NCI-H2227 (cell line): ENCODE data around the gene ACTR2.
A peak's percentile ranks its signal among the peaks of the same experiment; 100 is the strongest.
"Not testable (repeated sequence)": the region's sequence is repeated elsewhere in the genome, so short reads cannot be mapped to it uniquely, and the experiment has no call there.

Experiments used
- DNase-seq: peaks from one replicate; lab custom pipeline; 2025; ENCODE audit not compliant: unreplicated experiment; lab: John Stamatoyannopoulos, UW

The ACTR2 gene

GRCh38 chr2:65227456-65228262 is at the start of gene ACTR2:
TSS of gene ACTR2 (plus strand) at chr2:65227831. CDS start at chr2:65227910, 79 bp downstream.
- DNase-seq, result peak; percentile 97

- DNase-seq, result no peak
These were observed 45.1 kb upstream of the ACTR2 start for GRCh38 chr2:65182570-65182969.

GRCh38 chr2:65183406-65183805 is 44.2 kb upstream of the ACTR2 start:
- not testable (repeated sequence) for DNase-seq

GRCh38 chr2:65185012-65185411 is 42.6 kb upstream of the ACTR2 start:
- DNase-seq, result no peak

GRCh38 chr2:65186093-65186868 is 41.4 kb upstream of the ACTR2 start:
- DNase-seq, result no peak

GRCh38 chr2:65186872-65187851 is 40.5 kb upstream of the ACTR2 start:
- DNase-seq, result peak; percentile 81

- DNase-seq, result no peak
These were observed 34.2 kb upstream of the ACTR2 start for GRCh38 chr2:65193446-65193845.

GRCh38 chr2:65198737-65199136 is 28.9 kb upstream of the ACTR2 start:
- no peak for DNase-seq

GRCh38 chr2:65199166-65199565 is 28.5 kb upstream of the ACTR2 start:
- no peak for DNase-seq

- no peak for DNase-seq
These were observed 27.7 kb upstream of the ACTR2 start for GRCh38 chr2:65199891-65200290.

- DNase-seq, result no peak
These were observed 23.0 kb upstream of the ACTR2 start for GRCh38 chr2:65204461-65205210.

GRCh38 chr2:65212115-65212514 is 15.5 kb upstream of the ACTR2 start:
- DNase-seq, result no peak

- DNase-seq, result no peak
These were observed 15.0 kb upstream of the ACTR2 start for GRCh38 chr2:65212619-65213018.

GRCh38 chr2:65213035-65213434 is 14.6 kb upstream of the ACTR2 start:
- no peak for DNase-seq

- DNase-seq, result no peak
These were observed 13.3 kb upstream of the ACTR2 start for GRCh38 chr2:65214361-65214760.

- DNase-seq, result no peak
These were observed 12.8 kb upstream of the ACTR2 start for GRCh38 chr2:65214843-65215242.

GRCh38 chr2:65215946-65216345 is 11.7 kb upstream of the ACTR2 start:
- no peak for DNase-seq

- DNase-seq, result no peak
These were observed 7.0 kb upstream of the ACTR2 start for GRCh38 chr2:65220432-65221131.

GRCh38 chr2:65221275-65221674 is 6.4 kb upstream of the ACTR2 start:
- DNase-seq, result not testable (repeated sequence)

- DNase-seq, result no peak
These were observed 593 bp upstream of the ACTR2 start for GRCh38 chr2:65227020-65227455.
